Measurements from ENCODE around the gene KIF13A.
"Not testable (repeated sequence)": the region's sequence is repeated elsewhere in the genome, so short reads cannot be mapped to it uniquely, and the experiment has no call there.

KIF13A gene

DNA sequence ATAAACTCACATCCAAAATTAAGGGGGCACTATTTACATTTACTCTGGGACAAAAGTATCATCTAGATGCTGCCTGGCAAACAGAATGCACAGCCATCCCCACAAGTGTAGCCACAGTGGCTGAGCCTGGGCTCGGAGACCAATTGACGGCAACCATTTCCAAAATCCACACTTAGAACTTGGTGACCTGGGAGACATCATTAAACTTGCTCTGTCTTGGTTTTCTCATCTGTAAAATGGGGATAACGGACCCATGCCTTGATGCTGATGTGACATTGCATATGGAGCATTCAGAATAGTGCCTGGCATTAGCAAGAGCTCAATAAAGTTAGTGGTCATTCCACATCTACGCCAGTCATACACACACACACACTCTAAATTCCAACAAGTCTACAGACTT is 140.7 kb downstream of the KIF13A start:
- DNase-seq (ENCODE audit: low read depth): no peak

DNA sequence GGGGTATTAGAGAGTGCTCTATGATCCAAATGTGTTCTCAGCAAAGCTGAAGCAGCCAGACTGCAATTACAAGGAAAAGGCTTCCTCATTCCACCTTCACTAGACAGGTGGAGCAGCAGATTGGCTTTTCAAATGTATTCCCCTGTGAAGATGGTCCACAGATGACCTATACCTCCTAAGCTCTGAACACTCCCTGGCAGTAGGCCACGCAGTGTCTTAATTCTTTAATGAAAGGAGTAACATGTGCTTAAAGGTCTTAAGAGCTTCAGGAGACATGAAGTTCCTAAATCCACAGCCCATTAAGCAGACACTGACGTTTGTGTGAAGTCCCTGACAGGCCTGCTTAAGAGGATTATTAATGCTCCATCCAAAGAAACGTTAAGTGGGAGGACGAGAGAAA is 141.8 kb downstream of the KIF13A start:
- no peak for DNase-seq (ENCODE audit: low read depth)

DNA sequence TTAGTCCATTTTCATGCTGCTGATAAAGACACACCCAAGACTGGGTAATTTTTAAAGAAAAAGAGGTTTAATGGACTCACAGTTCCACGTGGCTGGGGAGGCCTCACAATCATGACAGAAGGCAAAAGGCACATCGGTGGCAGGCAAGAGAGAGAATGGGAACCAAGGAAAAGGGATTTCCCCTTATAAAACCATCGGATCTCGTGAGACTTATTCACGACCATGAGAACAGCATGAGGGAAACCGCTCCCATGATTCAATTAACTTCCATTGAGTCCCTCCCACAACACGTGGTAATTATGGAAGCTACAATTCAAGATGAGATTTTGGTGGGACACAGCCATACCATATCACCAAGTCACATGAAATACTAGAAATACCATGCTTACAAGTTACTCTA is 142.5 kb downstream of the KIF13A start:
- not testable (repeated sequence) for DNase-seq (ENCODE audit: low read depth)

DNA sequence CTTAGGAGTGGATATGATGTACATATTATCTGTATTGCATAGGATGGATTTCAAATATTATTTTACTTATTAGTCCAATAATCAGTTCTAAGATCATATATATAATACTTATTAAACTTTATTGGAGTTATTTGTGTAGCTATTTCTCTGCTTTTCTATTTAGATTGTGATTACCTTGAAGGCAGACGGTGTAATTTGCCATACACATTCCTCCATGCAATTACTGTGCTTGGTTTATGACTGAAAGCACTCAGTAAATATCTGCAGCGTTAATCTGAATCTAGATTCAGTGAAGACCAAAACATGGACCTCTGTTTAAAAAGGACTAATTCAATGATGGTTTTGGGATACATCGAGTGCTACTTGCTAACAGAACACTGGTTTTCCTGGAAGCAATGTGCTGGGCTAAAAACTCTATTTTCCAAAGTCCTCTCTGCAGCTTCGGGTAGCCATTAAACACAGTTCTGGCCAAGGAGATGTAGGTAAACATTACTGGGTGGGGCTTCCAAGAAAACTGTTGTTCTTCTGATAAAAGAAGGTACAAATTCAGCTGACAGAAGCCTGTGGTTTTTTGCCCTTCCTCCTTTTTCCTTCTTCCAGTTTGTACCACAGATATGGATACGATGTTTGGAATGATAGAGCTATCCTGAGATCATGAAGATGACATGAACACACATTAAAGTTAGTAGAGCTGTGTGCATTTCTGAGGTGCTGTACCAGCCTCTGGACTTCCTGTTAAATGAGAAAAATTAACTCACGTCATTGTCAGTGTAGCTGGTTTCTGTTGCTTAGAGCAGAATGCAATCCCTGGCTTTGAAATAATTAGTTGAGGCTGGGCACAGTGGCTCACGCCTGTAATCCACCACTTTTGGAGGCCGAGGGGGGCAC is 144.3 kb downstream of the KIF13A start:
- DNase-seq (ENCODE audit: low read depth): no peak

DNA sequence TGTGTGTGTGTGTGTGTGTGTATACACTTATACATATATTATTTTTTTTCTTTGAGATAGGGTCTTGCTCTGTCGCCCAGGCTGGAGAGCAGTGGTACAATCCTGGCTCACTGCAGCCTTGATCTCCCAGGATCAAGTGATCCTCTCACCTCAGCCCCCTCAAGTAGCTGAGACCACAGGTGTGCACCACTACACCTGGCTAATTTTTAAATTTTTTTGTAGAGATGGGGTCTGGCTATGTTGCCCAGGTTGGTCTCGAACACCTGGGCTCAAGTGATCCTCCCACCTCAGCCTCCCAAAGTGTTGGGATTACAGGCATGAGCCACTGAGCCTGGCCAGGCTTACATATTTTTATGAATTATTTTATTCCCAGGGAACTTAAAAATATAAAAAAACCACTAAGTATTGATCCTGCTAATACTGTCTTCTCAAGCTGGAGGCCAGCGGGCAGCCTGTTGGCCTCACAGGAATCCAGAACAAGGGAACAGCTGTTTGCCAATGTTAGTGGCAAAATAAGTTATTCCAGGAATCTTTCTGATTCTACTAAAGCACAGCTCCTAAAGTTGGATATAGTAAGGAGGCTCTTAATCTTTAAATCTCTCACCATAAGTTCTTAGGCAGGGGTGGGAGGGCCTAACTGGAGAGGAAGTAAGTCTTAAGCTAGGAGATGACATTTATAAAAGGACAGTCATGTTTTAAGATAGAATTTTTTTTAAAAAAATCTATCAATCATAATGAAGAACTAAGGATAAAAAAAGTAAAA is 145.2 kb downstream of the KIF13A start:
- no peak for DNase-seq (ENCODE audit: low read depth)

DNA sequence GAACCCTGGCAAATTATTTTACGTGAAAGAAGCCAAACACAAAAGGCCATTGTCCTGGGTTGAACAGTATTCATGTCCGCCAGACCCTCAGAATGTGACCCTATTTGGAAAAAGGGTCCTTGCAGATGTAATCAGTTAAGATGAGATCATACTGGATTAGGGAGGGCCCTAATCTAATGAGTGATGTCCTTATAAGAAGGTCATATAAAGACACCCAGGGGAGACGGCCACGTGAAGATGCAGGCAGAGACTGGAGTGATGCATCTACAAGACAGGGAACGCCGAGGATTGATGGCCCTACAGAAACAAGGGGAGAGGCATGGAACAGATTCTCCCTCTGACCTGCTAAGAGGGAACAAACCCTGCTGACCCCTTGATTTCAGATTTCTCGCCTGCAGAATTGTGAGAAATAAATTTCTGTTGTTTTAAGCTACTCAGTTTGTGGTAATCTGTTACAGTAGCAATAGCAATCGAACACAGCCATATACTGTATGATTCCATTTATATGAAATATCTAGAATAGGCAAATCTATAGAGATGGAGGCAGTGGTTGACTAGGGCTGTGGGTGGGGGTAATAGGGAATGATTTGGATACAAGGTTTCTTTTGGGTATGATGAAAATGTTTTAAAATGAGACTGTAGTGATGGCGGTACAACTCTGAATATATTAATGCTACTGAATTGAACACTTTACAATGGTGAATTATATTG is 147.8 kb downstream of the KIF13A start:
- DNase-seq (ENCODE audit: low read depth): no peak

DNA sequence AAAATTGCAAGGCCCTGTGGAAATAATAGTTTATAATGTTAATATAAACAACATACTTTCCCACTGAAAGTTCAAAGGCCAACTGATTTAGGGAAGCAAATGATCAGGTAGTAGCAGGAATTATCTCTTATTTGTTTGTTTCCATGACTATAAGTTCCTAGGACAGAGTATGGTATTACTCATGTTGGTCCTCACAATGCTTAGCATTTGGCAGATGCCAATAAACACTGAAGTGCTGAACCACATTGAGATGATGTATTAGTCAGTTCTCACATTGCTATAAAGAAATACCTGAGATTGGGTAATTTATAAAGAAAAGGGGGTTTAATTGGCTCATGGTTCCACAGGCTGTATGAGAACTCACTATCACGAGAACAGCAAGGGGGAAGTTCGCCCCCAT is 151.1 kb downstream of the KIF13A start:
- DNase-seq (ENCODE audit: low read depth): peak; percentile 10

DNA sequence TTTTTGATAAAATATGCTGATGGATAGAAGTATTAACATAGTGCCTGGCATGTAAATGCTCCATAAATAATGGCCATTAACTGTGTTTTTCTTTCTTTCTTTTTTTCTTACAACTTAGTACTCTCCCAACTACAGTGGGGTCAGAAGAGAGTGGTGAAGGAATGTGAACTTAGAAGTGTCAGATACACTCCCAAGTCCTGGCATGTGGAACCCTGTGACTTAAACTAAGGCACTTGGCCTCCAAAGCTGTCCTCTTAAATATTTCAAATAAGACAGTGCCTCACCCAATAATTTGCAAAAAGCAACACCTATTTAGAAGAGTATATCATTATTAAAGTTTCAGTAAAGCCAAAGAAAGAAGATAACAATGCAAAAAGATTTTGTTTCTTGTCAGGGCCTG is 151.7 kb downstream of the KIF13A start:
- DNase-seq (ENCODE audit: low read depth): no peak

DNA sequence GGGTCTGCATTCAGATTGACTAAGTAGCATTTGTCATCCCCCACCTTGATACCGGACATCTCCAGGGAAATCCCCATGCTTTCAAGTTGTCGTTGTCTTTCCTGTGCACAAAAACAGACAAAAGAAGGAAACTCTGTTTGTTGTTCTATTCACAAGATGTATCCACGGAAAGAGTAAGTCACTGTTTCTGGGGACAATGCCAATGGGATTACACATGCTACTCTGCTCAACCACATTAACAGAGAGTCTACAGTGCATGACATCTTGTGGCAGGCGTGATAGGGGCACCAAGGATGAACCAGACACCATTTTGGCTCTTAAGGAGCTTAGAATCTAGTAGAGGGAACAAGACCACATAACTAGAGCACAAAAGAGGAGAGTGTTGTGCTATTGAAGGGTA is 156.3 kb downstream of the KIF13A start:
- DNase-seq (ENCODE audit: low read depth): peak; percentile 39

DNA sequence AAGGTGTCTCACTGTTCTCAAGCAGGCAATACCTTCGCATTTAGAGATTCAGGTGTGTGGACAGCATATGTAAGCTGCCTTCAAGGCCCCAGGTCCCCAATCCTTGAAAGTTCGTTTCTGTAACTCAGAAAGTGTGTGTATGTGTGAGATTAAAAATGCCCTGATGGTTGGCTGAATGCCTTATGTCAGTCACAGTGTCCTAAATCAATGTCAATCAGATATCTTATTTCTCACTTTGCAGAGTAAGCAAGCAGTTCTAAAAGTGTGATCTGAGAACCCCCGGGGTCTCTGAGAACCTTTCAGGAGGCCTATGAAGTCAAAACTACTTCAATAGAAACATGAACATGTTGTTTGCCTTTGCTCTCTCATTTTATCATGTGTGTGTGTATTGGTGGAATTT is 157.5 kb downstream of the KIF13A start:
- DNase-seq (ENCODE audit: low read depth): no peak

DNA sequence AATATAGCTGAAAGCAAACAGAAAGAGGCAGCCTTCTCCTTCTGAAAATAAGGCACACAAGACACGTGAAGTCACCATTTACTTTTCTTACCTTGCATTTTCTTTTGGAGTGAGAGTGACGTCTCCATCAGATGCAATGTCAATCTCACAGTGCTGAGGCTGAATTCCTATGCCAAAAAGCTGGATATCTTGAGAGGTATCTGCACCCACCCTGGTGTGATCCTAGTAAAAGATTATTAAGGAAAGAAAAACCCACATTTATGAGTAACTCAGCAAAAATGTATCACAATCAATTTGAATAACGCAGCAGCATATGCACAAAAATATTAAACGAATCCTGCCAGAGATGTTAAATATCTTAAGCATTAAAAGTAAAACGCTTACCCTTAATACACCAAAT is 159.3 kb downstream of the KIF13A start:
- no peak for DNase-seq (ENCODE audit: low read depth)

DNA sequence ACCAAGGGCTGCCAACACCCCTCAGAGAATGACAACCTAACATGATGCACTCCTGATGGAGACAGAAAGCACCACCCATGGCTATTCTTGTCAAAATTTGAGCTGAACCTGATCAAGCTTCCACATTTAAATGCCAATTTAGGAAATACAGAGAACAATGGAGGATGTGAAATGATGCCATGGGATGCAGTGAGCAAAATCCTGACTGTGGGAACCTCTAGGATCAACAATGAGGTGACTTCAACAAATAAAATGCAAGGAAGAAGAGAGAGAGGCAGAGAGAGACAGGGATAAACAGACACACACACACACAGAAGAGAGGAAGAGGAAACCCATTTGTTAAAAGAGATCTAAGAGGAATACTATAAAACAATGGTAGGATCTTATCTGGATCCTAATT is 161.1 kb downstream of the KIF13A start:
- no peak for DNase-seq (ENCODE audit: low read depth)

DNA sequence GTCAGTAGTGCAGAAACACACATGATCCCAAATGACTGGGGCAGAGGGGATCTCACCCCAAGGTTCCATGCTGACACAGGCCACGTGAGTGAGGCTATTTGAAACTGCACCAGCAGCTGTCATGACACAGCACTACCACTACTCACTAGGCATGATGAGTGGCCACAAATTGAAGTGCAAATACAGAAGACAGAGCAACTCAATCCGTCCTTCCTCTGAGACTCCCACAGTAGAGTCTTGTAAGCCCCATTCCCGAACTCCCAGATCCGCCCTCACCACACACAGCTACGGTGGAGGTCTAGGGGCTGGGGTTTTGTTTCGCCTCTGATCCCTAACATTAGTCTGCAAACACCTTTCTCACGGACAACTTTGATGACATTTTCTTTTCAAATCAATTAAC is 167.4 kb downstream of the KIF13A start:
- DNase-seq (ENCODE audit: low read depth): peak; percentile 13

DNA sequence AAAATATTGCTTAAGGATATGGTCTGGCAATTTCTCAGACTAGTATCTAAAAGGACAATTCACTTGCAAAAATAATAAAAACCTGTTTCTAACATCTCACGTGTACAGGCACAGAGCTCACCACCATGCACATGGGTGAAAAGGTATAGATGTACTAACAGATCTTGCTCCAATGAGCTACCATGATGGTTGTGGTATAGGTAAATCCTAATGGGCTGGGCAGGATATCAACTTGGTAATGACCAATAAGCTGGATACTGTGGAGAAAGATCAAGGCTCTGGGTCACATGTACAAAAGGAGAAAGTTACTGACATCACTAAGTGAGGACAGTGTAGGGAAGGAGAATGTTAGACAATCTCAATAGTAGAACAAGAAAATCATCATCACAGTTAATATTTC is 169.7 kb downstream of the KIF13A start:
- no peak for DNase-seq (ENCODE audit: low read depth)

DNA sequence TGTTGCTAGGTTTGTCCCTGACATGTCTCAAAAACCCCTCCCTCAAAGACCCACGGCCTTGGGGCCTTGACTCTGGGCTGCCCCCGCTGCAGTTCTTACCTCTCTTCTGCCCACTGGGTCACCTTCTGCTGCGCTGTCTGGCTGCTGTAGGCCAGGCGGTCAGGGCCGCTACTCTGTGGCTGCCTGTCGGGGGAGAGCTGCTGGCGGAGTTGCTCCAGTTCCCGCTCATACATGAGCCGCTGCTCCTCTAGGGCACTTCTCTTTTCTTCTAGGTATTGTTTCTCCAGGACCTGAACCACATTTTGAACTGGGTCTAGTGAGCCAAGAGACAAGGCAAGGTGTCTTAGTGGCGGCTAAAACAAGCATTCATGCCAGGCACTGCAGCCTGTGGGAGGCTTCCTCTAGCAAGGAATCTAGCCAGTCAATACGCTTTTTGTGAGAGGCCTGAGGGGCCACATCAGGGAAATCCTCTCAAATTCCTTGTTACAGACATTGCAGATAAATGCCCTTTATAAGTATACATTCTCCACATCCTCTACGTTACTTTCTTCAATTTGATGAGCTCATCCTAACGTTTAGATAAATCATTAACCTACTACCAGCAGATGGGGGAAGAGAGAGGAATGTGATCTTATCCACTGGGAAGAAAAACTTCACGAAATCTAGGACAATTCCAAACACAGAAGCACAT is 170.4 kb downstream of the KIF13A start:
- peak; percentile 55 for DNase-seq (ENCODE audit: low read depth)

DNA sequence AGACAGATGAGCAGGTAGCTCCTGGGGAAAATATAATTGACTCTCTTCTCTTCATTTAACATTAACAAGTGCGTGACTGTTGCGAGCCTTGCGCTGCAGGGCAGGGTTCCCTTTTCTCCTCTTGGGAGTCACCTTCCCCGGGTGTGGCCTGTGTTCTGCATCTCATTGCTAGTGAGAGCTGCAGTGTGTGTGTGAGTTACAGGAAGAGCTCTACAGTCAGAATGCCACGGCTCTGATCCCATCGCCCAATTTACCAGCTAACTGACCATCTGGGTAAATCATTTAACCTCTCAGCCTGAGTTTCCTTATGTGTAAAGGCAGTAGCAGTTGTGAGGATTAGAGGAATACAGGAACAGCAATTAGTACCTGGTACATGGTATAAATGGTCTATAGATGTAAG is 173.9 kb downstream of the KIF13A start:
- DNase-seq (ENCODE audit: low read depth): no peak

DNA sequence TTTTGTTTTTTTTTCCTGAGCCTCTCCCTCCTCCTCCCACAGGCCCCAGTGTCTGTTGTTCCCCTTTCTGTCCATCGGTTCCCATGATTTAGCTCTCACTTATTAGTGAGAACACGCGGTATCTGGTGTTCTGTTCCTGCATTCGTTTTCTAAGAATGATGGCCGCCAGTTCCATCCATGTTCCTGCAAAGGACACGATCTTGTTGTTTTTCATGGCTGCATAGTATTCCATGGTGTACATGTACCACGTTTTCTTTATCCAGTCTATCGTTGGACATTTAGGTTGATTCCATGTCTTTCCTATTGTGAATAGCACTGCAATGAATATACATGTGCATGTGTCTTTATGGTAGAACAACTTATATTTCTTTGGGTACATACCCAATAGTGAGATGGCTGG is 175.1 kb downstream of the KIF13A start:
- DNase-seq (ENCODE audit: low read depth): no peak

DNA sequence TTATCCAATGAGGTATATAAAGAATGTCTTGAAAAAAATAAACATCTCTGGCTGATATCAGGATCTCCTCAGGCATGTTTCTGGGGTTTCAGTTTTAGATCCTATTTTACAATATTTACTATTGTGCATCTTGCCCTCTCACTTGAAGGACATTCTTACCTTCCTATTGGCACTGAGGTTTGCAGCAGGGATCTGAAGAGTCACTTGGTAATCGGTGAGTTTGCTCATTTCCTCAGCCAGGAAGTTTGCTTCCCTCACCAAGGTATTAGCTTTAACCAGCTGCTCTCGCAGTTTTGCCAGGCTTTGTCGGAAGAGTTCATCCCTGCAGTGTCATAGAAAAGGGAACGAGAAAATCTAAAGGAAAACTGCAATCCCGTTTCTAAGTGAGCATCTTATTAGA is 178.8 kb downstream of the KIF13A start:
- no peak for DNase-seq (ENCODE audit: low read depth)

DNA sequence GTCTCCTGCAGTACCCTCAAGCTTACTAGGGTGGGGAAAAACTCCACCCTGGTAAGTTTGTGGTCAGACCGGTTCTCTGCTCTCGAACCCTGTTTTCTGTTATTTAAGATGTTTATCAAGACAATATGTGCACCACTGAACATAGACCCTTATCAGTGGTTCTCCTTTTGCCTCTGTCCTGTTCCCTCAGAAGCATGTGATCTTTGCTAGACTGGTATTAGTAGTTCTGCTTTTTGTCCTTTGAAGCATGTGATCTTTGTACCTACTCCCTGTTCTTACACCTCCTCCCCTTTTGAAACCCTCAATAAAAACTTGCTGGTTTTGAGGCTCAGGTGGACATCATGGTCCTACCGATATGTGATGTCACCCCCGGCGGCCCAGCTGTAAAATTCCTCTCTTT is 180.0 kb downstream of the KIF13A start:
- DNase-seq (ENCODE audit: low read depth): not testable (repeated sequence)

DNA sequence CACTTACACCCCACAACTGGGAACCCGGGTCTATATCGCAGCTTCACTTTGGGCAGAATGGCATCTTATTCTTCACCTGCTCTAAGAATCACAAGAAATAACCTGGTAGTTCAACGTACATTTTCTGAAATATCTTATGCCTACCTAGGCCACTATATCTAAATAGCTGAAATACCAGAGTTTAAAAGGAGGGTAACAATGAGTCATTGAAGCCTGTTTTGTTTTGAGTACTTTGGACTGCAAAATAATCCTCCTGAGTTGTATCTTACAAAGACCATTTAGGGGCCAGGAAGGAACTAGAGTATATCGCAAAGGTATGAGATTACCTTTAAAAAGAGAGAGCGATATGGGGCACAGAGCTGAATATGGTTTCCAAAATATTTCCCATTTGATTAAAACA is 184.0 kb downstream of the KIF13A start:
- DNase-seq (ENCODE audit: low read depth): no peak

DNA sequence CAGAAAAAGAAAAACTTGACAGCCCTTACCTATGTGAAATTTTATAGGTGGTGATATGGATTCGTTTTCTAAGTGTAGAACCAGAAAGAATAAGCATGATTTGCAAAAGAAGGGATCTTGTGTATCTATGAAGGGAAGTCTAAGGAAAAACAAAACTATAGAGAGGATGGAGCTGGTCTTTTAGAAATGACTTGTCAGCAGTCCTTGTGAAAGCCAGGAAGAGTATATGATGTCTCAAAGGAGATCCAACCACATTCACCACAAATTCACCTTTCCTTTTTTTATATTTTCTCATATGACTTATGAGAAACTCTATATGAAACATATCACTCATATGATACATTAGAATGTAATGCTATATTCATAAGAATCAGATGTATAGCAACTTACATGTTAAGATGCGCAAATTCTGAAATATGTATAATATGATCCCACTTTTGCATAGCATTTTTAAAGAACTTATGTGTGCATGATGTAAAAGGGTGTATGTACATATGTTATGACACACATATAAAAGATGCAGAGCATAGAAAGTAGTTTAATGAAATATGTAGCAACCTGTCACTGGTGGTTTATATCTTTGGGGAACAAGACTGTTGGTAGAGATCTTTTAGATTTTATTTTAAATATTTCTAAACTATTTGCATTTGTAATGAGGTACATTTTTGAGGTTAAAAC is 188.8 kb downstream of the KIF13A start:
- no peak for DNase-seq (ENCODE audit: low read depth)

DNA sequence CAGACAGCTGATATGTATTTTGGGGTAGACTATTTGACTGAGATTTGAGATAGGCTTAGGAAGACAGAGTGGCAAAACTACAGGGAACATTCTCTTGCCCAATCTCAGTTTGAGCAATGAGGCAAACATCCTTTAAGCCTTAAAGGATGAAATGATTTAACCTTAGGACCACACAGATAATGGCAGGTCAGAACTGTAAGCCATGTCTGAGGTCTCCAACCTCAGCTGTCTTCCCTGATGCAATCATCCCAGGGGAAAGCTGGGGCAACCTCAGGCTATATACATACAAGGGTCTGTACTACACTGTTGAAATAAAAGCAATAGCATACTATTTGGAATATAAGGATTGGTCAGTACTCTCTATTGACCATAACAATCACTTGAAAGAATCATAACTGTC is 196.9 kb downstream of the KIF13A start:
- no peak for DNase-seq (ENCODE audit: low read depth)

Measured in ELR (cell line).